Stimulated activated CD8-positive, alpha-beta memory T cell treated with anti-CD3 and anti-CD28 coated beads, Interleukin-12 subunit alpha, Interleukin-12 subunit beta, amount 100 ng/mL, for 24 hours (primary cell): ENCODE results near the gene RAB5IF.
"Not testable (repeated sequence)": the region's sequence is repeated elsewhere in the genome, so short reads cannot be mapped to it uniquely, and the experiment has no call there.

ENCODE experiments used
- DNase-seq: peaks from one replicate; pipeline ENCODE4 v3.0.0-alpha.2; 2020; ENCODE audit errors: extremely low read depth

RAB5IF gene

GRCh38 chr20:36605399-36606157, at the start of gene RAB5IF:
Gene RAB5IF, plus strand, starts transcription at chr20:36605779. Its CDS starts 173 bp downstream, at chr20:36605952.
- DNase-seq = peak; percentile 95

GRCh38 chr20:36562724-36563123, 42.9 kb upstream of the RAB5IF start:
- DNase-seq = no peak

GRCh38 chr20:36563374-36563773, 42.2 kb upstream of the RAB5IF start:
- DNase-seq = no peak

- not testable (repeated sequence) for DNase-seq
Observed at GRCh38 chr20:36564078-36564725, 41.4 kb upstream of the RAB5IF start.

GRCh38 chr20:36564726-36565121, 40.9 kb upstream of the RAB5IF start:
- DNase-seq = not testable (repeated sequence)

- DNase-seq = no peak
Observed at GRCh38 chr20:36565520-36565919, 40.1 kb upstream of the RAB5IF start.

- DNase-seq = no peak
Observed at GRCh38 chr20:36569847-36570429, 35.6 kb upstream of the RAB5IF start.

GRCh38 chr20:36571564-36572504, 33.7 kb upstream of the RAB5IF start:
- DNase-seq = no peak

- peak; percentile 44 for DNase-seq
Observed at GRCh38 chr20:36572701-36573102, 32.9 kb upstream of the RAB5IF start.

- DNase-seq = peak; percentile 73
Observed at GRCh38 chr20:36573103-36573797, 32.3 kb upstream of the RAB5IF start, which contains the start of gene TGIF2. Gene TGIF2, plus strand, starts transcription at chr20:36573597. Its CDS starts 5,178 bp downstream, at chr20:36578775.

- no peak for DNase-seq
Observed at GRCh38 chr20:36573798-36574365, 31.7 kb upstream of the RAB5IF start.

GRCh38 chr20:36574366-36575135, 31.0 kb upstream of the RAB5IF start:
- DNase-seq = no peak

GRCh38 chr20:36576081-36576445, 29.5 kb upstream of the RAB5IF start:
- DNase-seq = no peak

- DNase-seq = no peak
Observed at GRCh38 chr20:36578356-36579041, 27.1 kb upstream of the RAB5IF start.

GRCh38 chr20:36579996-36580545, 25.5 kb upstream of the RAB5IF start:
- no peak for DNase-seq

- no peak for DNase-seq
Observed at GRCh38 chr20:36582322-36582721, 23.3 kb upstream of the RAB5IF start.

GRCh38 chr20:36582821-36583220, 22.8 kb upstream of the RAB5IF start:
- DNase-seq = no peak

GRCh38 chr20:36584018-36584481, 21.5 kb upstream of the RAB5IF start:
- DNase-seq = no peak
